BE2C (cell line): Measurements from ENCODE around the gene ASB16.

ENCODE experiments used
- DNase-seq: peaks from one replicate; pipeline ENCODE4 v3.0.0-alpha.2; 2020
- H3K27me3 ChIP-seq: fragments of 250-450 bp; sonication (Bioruptor Pico); 2 replicates; pipeline ENCODE4 v1.5.1; 2020; ENCODE audit warnings: mild to moderate bottlenecking
- H3K36me3 ChIP-seq: fragments of 250-450 bp; sonication (Bioruptor Pico); 2 replicates; pipeline ENCODE4 v1.5.1; 2020; ENCODE audit warnings: mild to moderate bottlenecking
- H3K4me1 ChIP-seq: fragments of 250-450 bp; sonication (Bioruptor Pico); 2 replicates; pipeline ENCODE4 v1.5.1; 2020
- H3K4me3 ChIP-seq: 2 replicates; pipeline ENCODE4 v1.5.1; 2011; ENCODE audit warnings: low read depth, low read length
- H3K9me3 ChIP-seq: fragments of 250-450 bp; sonication (Bioruptor Pico); 2 replicates; pipeline ENCODE4 v1.5.1; 2020
- TF ChIP-seq, protein P1 (sequence below): IDR thresholded peaks from 2 replicates; pipeline ENCODE4 v1.5.1; 2012; ENCODE audit warnings: mild to moderate bottlenecking, low read depth, low read length

The ASB16 gene

DNA sequence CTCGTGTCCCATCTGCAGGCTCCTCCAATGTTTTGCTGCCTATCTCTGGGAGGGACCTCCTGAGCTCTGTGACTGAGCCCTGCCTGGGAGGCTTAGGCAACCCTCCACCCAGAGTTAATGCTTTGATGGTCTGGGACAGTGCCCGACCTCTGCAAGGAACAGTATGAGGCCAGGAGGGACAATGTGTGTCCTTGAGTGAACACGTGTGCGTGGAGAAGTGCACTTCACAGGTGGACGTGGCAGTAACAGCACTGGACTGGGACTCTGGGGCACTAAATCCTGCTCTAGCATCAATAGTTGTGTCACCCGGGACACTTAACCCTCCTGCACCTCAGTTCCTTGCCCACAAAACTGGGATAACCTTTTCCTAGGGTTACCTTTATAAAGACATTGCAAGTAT, 44.4 kb downstream of the ASB16 start:
- no peak overlapping the region for H3K4me3 ChIP-seq
- TF ChIP-seq, protein P1, sequence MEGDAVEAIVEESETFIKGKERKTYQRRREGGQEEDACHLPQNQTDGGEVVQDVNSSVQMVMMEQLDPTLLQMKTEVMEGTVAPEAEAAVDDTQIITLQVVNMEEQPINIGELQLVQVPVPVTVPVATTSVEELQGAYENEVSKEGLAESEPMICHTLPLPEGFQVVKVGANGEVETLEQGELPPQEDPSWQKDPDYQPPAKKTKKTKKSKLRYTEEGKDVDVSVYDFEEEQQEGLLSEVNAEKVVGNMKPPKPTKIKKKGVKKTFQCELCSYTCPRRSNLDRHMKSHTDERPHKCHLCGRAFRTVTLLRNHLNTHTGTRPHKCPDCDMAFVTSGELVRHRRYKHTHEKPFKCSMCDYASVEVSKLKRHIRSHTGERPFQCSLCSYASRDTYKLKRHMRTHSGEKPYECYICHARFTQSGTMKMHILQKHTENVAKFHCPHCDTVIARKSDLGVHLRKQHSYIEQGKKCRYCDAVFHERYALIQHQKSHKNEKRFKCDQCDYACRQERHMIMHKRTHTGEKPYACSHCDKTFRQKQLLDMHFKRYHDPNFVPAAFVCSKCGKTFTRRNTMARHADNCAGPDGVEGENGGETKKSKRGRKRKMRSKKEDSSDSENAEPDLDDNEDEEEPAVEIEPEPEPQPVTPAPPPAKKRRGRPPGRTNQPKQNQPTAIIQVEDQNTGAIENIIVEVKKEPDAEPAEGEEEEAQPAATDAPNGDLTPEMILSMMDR = no peak
- peaks cover 6% of the 10 kb centered on the region for H3K4me1 ChIP-seq
- DNase-seq = no peak
- no peaks in the 10 kb centered on the region for H3K9me3 ChIP-seq
- peaks cover 55% of the 10 kb centered on the region for H3K36me3 ChIP-seq
- no peaks in the 10 kb centered on the region for H3K27me3 ChIP-seq

DNA sequence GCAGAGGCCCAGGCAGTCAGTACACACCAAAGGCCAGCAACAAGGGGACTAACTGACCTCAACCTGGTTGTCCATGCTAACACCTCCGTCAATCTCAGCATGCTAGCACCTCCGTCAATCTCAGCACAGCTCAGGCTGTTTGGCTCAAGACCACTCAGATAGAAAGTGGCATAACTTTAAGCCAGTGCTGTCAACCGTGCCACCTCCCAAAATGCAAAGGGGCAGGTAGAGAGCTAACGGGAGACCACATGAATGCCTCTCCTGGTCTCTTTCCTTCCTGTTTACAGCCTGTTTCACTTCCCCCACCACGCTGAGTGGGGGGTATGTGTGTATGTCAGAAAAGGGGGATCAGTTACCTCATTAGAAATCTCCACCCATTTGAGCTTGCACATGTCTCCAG, 45.7 kb downstream of the ASB16 start:
- no peaks in the 10 kb centered on the region for H3K27me3 ChIP-seq
- H3K36me3 ChIP-seq = peaks cover 48% of the 10 kb centered on the region
- no peak for DNase-seq
- TF ChIP-seq, protein P1 = no peak
- H3K4me1 ChIP-seq = no peaks in the 10 kb centered on the region; the same call in 1 of the 2 replicates
- no peaks in the 10 kb centered on the region for H3K9me3 ChIP-seq
- no peak overlapping the region for H3K4me3 ChIP-seq

DNA sequence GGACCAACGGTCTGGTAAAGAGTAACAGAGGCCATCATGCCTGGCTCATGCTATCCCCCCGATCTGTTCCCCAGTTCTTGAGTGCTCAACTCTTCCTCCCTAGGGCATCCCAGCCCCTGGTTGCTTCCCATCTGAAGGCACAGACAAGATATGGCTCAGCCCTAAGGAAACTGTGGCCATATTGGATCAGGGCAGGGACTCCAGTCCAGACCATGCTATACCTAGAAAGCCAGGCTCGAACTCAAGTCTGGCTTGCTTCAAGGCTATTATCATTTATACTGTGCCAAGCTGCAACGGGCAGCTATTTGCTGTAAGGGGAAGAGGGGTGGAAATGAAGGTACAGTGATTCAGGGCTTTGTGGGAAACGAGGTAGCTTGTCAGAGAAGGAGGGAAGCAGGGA, 46.2 kb downstream of the ASB16 start:
- no peak overlapping the region for H3K4me3 ChIP-seq
- no peak for DNase-seq
- no peaks in the 10 kb centered on the region for H3K9me3 ChIP-seq
- TF ChIP-seq, protein P1 = no peak
- peaks cover 42% of the 10 kb centered on the region for H3K36me3 ChIP-seq
- no peaks in the 10 kb centered on the region for H3K27me3 ChIP-seq
- no peaks in the 10 kb centered on the region; the same call in 1 of the 2 replicates for H3K4me1 ChIP-seq

DNA sequence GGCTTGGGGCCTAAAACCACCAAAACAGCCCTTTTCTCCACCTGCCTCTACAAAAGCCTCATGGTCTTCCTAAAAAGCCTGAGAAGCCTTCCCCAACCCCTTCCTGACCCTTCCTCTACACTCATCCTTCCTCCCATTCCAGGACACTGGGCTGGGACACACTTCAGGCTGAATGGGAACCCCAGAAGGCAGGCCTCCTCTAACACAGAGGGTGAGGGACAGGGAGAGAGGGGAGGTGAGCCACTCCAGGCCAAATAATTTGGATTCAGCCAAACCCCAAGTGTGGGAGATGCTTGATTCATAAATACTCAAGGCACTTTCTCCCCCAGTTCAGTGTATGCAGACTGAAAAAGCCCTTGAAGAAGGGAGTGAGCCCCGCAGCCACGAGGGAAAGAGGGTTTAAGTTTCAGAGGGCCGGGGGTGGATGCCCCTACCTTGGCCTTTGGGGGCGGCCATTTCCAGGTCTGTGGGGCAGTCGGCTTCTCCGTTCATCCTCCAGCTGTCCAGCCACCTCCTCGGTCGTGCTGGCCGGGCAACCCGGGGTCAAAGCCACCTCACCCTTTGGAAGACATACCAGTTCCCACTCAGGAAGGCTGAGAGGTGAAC, 47.3 kb downstream of the ASB16 start:
- Histone ChIP-seq H3K4me1 (no peaks in the 10 kb centered on the region; the same call in 1 of the 2 replicates), H3K27me3 (no peaks in the 10 kb centered on the region), H3K9me3 (no peaks in the 10 kb centered on the region), H3K36me3 (peaks cover 41% of the 10 kb centered on the region), H3K4me3 (peak overlapping the region; percentile 83)
- no peak for DNase-seq
- TF ChIP-seq, protein P1 = no peak

- H3K4me3 ChIP-seq = peak overlapping the region; percentile 83
- TF ChIP-seq, protein P1 = peak; percentile 45
- H3K4me1 ChIP-seq = peaks cover 4% of the 10 kb centered on the region
- H3K36me3 ChIP-seq = peaks cover 41% of the 10 kb centered on the region
- DNase-seq = peak; percentile 90
- H3K27me3 ChIP-seq = no peaks in the 10 kb centered on the region
- no peaks in the 10 kb centered on the region for H3K9me3 ChIP-seq
These were observed 48.0 kb downstream of the ASB16 start for GRCh38 chr17:44218344-44219107.

- TF ChIP-seq, protein P1 = no peak
- H3K9me3 ChIP-seq = no peaks in the 10 kb centered on the region
- peaks cover 5% of the 10 kb centered on the region for H3K4me1 ChIP-seq
- peak overlapping the region; percentile 83 for H3K4me3 ChIP-seq
- no peaks in the 10 kb centered on the region for H3K27me3 ChIP-seq
- H3K36me3 ChIP-seq = peaks cover 40% of the 10 kb centered on the region
- peak; percentile 80 for DNase-seq
These were observed 48.7 kb downstream of the ASB16 start for GRCh38 chr17:44219108-44219615.
